A673 (cell line): ENCODE results near the gene PLA2G4C. TPM values are rescaled to one million over a fixed set of nuclear protein-coding genes. Genes with fewer than 3 reads are reported as not detected.
"Not testable (repeated sequence)": the region's sequence is repeated elsewhere in the genome, so short reads cannot be mapped to it uniquely, and the experiment has no call there.

Experiments used
- BruUV-seq: library from RNA; stranded (reverse); fragments of 400-500 nt; replicated peaks from 2 replicates; lab custom pipeline; 2021; lab: Mats Ljungman, UMichigan
- CTCF ChIA-PET: fragments of 300-600 bp; sonication (Branson Sonifier 250); formaldehyde crosslinking; loops from one replicate; lab custom pipeline; 2022; ENCODE audit warnings: antibody characterized with exemption; lab: Charles Lee
- POLR2A ChIA-PET: fragments of 300-600 bp; sonication (Branson Sonifier 250); formaldehyde crosslinking; loops from one replicate; lab custom pipeline; 2022; ENCODE audit warnings: antibody characterized with exemption; ENCODE audit not compliant: low non-redundant PET; lab: Charles Lee
- DNase-seq: peaks from one replicate; pipeline ENCODE4 v3.0.0-alpha.2; 2015; ENCODE audit warnings: low spot score
- H3K27ac ChIP-seq: fragments of 200-600 bp; sonication (generic); 2 replicates; pipeline ENCODE4 v1.5.1; 2016; ENCODE audit warnings: mixed run types, low read depth, mild to moderate bottlenecking, mixed read lengths, antibody characterized with exemption, low read length; ENCODE audit not compliant: poor library complexity, severe bottlenecking
- H3K27me3 ChIP-seq: fragments of 200-600 bp; sonication (generic); replicated peaks from 2 replicates; pipeline ENCODE4 v1.6.1; 2017; ENCODE audit warnings: mixed run types, low read depth, mild to moderate bottlenecking, mixed read lengths, antibody characterized with exemption, low read length; ENCODE audit not compliant: insufficient read depth, poor library complexity
- H3K36me3 ChIP-seq: fragments of 200-600 bp; sonication (generic); 2 replicates; pipeline ENCODE4 v1.6.1; 2016; ENCODE audit warnings: mixed run types, mild to moderate bottlenecking, mixed read lengths, antibody characterized with exemption, low read length; ENCODE audit not compliant: insufficient read depth, poor library complexity, severe bottlenecking
- H3K4me1 ChIP-seq: fragments of 200-600 bp; sonication (generic); 2 replicates; pipeline ENCODE4 v1.6.1; 2017; ENCODE audit warnings: mixed run types, mild to moderate bottlenecking, mixed read lengths, antibody characterized with exemption, low read length; ENCODE audit not compliant: insufficient read depth, poor library complexity, severe bottlenecking
- H3K4me3 ChIP-seq: fragments of 200-600 bp; sonication (generic); 2 replicates; pipeline ENCODE4 v1.5.1; 2016; ENCODE audit warnings: low read depth, mixed run types, mild to moderate bottlenecking, mixed read lengths, low read length; ENCODE audit not compliant: poor library complexity, severe bottlenecking
- H3K9me3 ChIP-seq: fragments of 200-600 bp; sonication (generic); 2 replicates; pipeline ENCODE4 v1.6.1; 2016; ENCODE audit warnings: mixed run types, low read depth, mild to moderate bottlenecking, mixed read lengths, antibody characterized with exemption, low read length; ENCODE audit not compliant: poor library complexity, severe bottlenecking
- EZH2 ChIP-seq: fragments of 200-600 bp; sonication (generic); IDR thresholded peaks from 2 replicates; pipeline ENCODE4 v1.6.1; 2017; ENCODE audit warnings: borderline replicate concordance, low read depth, mild to moderate bottlenecking, mixed read lengths, antibody characterized with exemption, low read length; ENCODE audit not compliant: poor library complexity, severe bottlenecking
- intact Hi-C: fragments of 100-400 bp; cut with micrococcal nuclease; formaldehyde crosslinking; loops from one replicate; pipeline ENCODE4 v1.10.0; 2022; ENCODE audit not compliant: unreplicated experiment
- total RNA-seq: library from RNA; stranded (reverse); gene quantifications from 2 replicates; pipeline ENCODE4 v1.2.3, GENCODE V29; 2021
- TF ChIP-seq, protein P1 (sequence below): fragments of 300-800, 200-600 bp; sonication (generic); conservative IDR thresholded peaks from 2 replicates; pipeline ENCODE4 v1.5.1; 2017; ENCODE audit warnings: low read depth, mild to moderate bottlenecking, antibody characterized with exemption, low read length, moderate library complexity, mixed read lengths

Gene PLA2G4C
- total RNA-seq, 1 experiment from 2014 or later, result 8.2 TPM

DNA sequence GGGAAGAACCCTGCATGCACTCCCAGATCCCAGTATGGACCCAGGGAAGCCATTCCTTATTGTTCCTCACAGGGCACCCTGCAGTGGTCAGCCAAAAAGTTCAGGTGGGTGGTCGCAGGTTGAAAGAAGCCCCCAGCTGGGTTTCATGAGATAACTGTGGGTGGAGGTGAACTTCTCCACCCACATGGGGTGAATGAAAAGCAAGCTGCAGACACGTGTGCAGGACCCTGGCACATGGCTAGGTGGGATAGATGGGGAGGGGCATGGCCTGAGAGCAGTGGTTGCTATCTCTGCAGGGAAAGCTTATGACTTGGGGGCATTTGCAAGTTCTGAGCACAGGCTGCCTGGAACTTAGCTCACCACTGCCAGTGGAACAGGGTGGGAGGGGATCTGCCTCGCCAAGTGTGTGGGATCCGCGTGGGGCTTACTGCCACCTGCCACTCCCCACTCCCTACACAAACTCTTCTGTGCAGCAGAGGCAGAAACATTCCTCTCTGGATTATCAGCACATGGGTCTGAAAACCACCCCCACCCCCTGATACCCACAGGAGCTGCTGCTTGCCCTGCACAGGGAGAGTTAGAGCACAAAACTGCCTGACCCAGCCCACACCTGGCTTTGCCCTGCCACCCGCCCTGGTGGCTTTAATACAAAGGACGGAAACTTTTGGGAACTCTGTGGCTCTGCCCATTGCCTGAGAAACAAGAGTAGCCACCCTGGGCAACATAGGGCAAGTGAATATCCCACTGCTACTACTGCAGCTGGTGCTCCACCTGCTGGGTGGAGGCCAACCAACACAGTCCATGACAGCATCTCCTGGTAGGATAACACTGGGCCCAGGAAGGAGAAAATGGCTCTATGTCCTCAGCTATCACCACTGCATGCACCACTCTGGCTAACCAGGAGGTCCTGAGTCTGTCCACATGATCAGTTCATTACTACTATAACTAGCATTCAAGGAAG lies 24.4 kb downstream of the PLA2G4C start:
- intact Hi-C loops, result no loop called here
- H3K27me3 ChIP-seq, result no peaks in the 10 kb centered on the region
- peak overlapping the region; percentile 73 for H3K27ac ChIP-seq
- H3K4me1 ChIP-seq, result peaks cover 37% of the 10 kb centered on the region
- TF ChIP-seq EZH2, result no peak
- TF ChIP-seq, protein P1, sequence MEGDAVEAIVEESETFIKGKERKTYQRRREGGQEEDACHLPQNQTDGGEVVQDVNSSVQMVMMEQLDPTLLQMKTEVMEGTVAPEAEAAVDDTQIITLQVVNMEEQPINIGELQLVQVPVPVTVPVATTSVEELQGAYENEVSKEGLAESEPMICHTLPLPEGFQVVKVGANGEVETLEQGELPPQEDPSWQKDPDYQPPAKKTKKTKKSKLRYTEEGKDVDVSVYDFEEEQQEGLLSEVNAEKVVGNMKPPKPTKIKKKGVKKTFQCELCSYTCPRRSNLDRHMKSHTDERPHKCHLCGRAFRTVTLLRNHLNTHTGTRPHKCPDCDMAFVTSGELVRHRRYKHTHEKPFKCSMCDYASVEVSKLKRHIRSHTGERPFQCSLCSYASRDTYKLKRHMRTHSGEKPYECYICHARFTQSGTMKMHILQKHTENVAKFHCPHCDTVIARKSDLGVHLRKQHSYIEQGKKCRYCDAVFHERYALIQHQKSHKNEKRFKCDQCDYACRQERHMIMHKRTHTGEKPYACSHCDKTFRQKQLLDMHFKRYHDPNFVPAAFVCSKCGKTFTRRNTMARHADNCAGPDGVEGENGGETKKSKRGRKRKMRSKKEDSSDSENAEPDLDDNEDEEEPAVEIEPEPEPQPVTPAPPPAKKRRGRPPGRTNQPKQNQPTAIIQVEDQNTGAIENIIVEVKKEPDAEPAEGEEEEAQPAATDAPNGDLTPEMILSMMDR, result peak; percentile 45
- H3K36me3 ChIP-seq, result no peaks in the 10 kb centered on the region
- H3K4me3 ChIP-seq, result no peak overlapping the region
- CTCF ChIA-PET, result interaction anchor here (1.4 kb wide), 1 partner anchor 123 kb away, joined by 3 read pairs; no protein-coding TSS in a partner anchor
- DNase-seq, result no peak
- BruUV-seq, result no TSS peak
- POLR2A ChIA-PET, result no interaction called here
- peaks cover 5% of the 10 kb centered on the region for H3K9me3 ChIP-seq

DNA sequence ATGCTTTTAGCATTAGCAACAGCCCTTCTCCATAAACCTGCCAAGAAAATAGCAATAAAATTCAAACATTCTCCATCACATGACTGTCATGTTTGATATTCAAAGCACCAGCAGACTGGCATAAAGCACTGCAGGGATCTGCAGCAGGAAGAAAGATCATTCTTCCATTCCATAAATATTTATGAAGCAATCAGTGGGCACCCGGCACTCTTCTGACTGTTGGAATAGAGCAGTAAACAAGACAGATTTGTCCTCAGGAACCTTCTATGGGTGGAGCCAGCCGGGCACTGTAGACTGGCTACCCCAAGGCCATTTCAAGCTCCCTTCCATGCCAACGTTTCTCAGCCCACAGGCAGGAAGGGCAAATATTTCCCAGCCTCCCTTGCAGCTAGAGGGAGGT lies 25.5 kb downstream of the PLA2G4C start:
- intact Hi-C loops, result no loop called here
- CTCF ChIA-PET, result interaction anchor here (1.4 kb wide), 1 partner anchor 122 kb away, joined by 3 read pairs; no protein-coding TSS in a partner anchor
- BruUV-seq, result no TSS peak
- Histone ChIP-seq H3K4me1 (peaks cover 29% of the 10 kb centered on the region), H3K27ac (peak overlapping the region; percentile 73), H3K27me3 (no peaks in the 10 kb centered on the region), H3K36me3 (no peaks in the 10 kb centered on the region), H3K4me3 (no peak overlapping the region), H3K9me3 (no peaks in the 10 kb centered on the region)
- DNase-seq, result peak; percentile 55
- TF ChIP-seq EZH2, result no peak
- TF ChIP-seq, protein P1, result no peak
- POLR2A ChIA-PET, result no interaction called here

DNA sequence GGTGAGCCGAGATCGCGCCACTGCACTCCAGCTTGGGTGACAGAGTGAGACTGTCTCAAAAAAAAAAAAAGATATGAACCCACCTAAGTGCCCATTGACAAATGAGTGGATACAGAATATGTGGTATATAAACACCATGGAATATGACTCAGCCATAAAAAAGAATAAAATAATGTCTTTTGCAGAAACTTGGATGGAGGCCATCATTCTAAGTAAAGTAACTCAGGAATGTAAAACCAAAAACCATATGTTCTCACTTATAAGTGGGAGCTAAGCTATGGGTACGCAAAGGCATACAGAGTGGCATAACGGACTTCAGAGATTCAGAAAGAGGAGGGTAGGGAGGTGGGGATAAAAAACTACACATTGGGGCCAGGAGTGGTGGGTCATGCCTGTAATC lies 29.5 kb downstream of the PLA2G4C start:
- BruUV-seq, result no TSS peak
- Histone ChIP-seq H3K9me3 (no peaks in the 10 kb centered on the region), H3K4me3 (no peak overlapping the region), H3K27me3 (no peaks in the 10 kb centered on the region), H3K4me1 (peaks cover 18% of the 10 kb centered on the region), H3K36me3 (no peaks in the 10 kb centered on the region), H3K27ac (no peak overlapping the region)
- ChIA-PET CTCF (no interaction called here), POLR2A (no interaction called here)
- intact Hi-C loops, result no loop called here
- TF ChIP-seq, protein P1, result no peak
- no peak for TF ChIP-seq EZH2
- no peak for DNase-seq

DNA sequence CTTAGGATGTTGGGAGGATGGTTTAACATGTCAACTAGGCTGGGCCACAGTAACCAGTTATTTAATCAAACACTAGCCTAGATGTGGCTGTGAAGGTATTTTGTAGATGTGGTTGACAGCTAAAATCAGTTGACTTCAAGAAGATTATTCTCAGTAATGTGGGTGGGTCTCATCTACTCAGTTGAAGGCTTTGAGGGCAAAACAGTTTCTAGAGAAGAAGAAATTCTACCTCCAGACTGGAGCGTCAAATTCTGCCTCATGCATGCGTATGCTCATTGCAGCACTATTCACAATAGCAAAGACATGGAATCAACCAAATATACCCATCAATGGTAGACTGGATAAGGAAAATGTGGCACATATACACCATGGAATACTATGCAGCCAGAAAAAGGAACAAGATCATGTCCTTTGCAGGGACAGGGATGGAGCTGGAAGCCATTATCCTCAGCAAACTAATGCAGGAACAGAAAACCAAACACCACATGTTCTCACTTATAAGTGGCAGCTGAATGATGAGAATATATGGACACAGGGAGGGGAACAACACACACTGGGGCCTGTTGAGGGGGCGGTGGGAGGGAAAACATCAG lies 40.3 kb downstream of the PLA2G4C start:
- CTCF ChIA-PET, DNase-seq, intact Hi-C loops, H3K4me3 ChIP-seq, BruUV-seq, H3K9me3 ChIP-seq, H3K27me3 ChIP-seq, H3K27ac ChIP-seq, H3K36me3 ChIP-seq, H3K4me1 ChIP-seq: not testable (repeated sequence)
- POLR2A ChIA-PET, result interaction anchor here (0.5 kb wide), 1 partner anchor 31 kb away, joined by 4 read pairs; no protein-coding TSS in a partner anchor
